Chondrocyte (in vitro differentiated cells): Measurements from ENCODE around the gene C6orf62. TPM values are rescaled to one million over a fixed set of nuclear protein-coding genes. Genes with fewer than 3 reads are reported as not detected.
"Not testable (repeated sequence)": the region's sequence is repeated elsewhere in the genome, so short reads cannot be mapped to it uniquely, and the experiment has no call there.

Source experiments
- DNase-seq: peaks from one replicate; pipeline ENCODE4 v3.0.0; 2021; ENCODE audit warnings: mixed read lengths, low spot score
- H3K27ac Mint-ChIP-seq: one replicate; pipeline ENCODE4 v1.8.0; 2021; ENCODE audit warnings: mild to moderate bottlenecking, moderate library complexity, mixed read lengths; ENCODE audit not compliant: unreplicated experiment
- H3K27me3 Mint-ChIP-seq: 2 replicates; pipeline ENCODE4 v1.8.0; 2021; ENCODE audit warnings: low read depth, mixed read lengths
- H3K36me3 Mint-ChIP-seq: 2 replicates; pipeline ENCODE4 v1.8.0; 2021; ENCODE audit warnings: low read depth, mixed read lengths
- H3K4me1 Mint-ChIP-seq: 2 replicates; pipeline ENCODE4 v1.8.0; 2021; ENCODE audit warnings: low read depth, mild to moderate bottlenecking, mixed read lengths
- H3K4me3 Mint-ChIP-seq: one replicate; pipeline ENCODE4 v1.8.0; 2021; ENCODE audit warnings: mild to moderate bottlenecking, moderate library complexity, mixed read lengths; ENCODE audit not compliant: unreplicated experiment
- H3K9me3 Mint-ChIP-seq: 2 replicates; pipeline ENCODE4 v1.8.0; 2021; ENCODE audit warnings: low read depth, mixed read lengths
- total RNA-seq: library from RNA; stranded (reverse); gene quantifications from 3 replicates; pipeline ENCODE4 v1.2.1, GENCODE V29; 2021
- TF ChIP-seq, protein P1 (sequence below): fragments of 200-600 bp; sonication (generic); IDR thresholded peaks from 2 replicates; pipeline ENCODE4 v1.5.0; 2021; ENCODE audit warnings: antibody characterized with exemption, mild to moderate bottlenecking, moderate library complexity

Gene C6orf62
- total RNA-seq, 1 donor from 2014 or later, result 91.9 TPM

- Mint-ChIP-seq H3K4me3 (no peak overlapping the region), H3K27me3 (no peaks in the 10 kb centered on the region), H3K27ac (no peak overlapping the region), H3K4me1 (peaks cover 7% of the 10 kb centered on the region), H3K9me3 (no peaks in the 10 kb centered on the region), H3K36me3 (peaks cover 3% of the 10 kb centered on the region)
- no peak for DNase-seq
- TF ChIP-seq, protein P1, sequence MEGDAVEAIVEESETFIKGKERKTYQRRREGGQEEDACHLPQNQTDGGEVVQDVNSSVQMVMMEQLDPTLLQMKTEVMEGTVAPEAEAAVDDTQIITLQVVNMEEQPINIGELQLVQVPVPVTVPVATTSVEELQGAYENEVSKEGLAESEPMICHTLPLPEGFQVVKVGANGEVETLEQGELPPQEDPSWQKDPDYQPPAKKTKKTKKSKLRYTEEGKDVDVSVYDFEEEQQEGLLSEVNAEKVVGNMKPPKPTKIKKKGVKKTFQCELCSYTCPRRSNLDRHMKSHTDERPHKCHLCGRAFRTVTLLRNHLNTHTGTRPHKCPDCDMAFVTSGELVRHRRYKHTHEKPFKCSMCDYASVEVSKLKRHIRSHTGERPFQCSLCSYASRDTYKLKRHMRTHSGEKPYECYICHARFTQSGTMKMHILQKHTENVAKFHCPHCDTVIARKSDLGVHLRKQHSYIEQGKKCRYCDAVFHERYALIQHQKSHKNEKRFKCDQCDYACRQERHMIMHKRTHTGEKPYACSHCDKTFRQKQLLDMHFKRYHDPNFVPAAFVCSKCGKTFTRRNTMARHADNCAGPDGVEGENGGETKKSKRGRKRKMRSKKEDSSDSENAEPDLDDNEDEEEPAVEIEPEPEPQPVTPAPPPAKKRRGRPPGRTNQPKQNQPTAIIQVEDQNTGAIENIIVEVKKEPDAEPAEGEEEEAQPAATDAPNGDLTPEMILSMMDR, result no peak
Measured at GRCh38 chr6:24686946-24687345, 32.0 kb downstream of the C6orf62 start.

- Mint-ChIP-seq H3K9me3 (no peaks in the 10 kb centered on the region), H3K27me3 (no peaks in the 10 kb centered on the region), H3K36me3 (peaks cover 3% of the 10 kb centered on the region), H3K27ac (no peak overlapping the region), H3K4me1 (peaks cover 7% of the 10 kb centered on the region), H3K4me3 (no peak overlapping the region)
- no peak for DNase-seq
- TF ChIP-seq, protein P1, result no peak
Measured at GRCh38 chr6:24686408-24686807, 32.5 kb downstream of the C6orf62 start.

GRCh38 chr6:24683297-24684296 is 35.4 kb downstream of the C6orf62 start:
- peaks cover 3% of the 10 kb centered on the region for H3K36me3 Mint-ChIP-seq

DNA sequence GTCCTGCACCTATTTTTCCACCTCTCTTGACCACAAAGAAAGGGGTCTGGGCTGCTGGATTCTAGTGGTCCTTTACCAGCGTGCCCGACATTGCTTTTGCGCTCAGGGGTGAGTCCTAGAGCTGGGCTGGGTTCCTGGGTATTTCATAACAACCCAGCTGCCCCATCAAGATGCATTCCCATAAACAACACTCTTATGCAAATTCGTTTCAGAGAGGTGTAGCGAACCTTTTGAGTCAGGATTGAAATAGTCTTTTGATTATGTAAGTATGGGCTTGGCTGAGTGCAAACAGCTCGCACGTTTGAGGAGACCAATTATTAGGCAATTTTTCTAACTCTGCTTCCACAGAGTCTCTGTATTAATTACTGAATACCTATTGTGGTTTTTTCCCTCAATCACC is 38.4 kb downstream of the C6orf62 start:
- no peaks in the 10 kb centered on the region for H3K4me1 Mint-ChIP-seq
- H3K9me3 Mint-ChIP-seq, result no peaks in the 10 kb centered on the region
- TF ChIP-seq, protein P1, result no peak
- no peak overlapping the region for H3K4me3 Mint-ChIP-seq
- no peak overlapping the region for H3K27ac Mint-ChIP-seq
- no peak for DNase-seq
- no peaks in the 10 kb centered on the region for H3K36me3 Mint-ChIP-seq
- H3K27me3 Mint-ChIP-seq, result no peaks in the 10 kb centered on the region

More at GRCh38 chr6:24683297-24684296, 35.4 kb downstream of the C6orf62 start:
- Mint-ChIP-seq H3K4me3 (no peak overlapping the region), H3K27me3 (no peaks in the 10 kb centered on the region), H3K27ac (no peak overlapping the region), H3K4me1 (no peaks in the 10 kb centered on the region), H3K9me3 (no peaks in the 10 kb centered on the region)
- DNase-seq, result no peak
- TF ChIP-seq, protein P1, result no peak

DNA sequence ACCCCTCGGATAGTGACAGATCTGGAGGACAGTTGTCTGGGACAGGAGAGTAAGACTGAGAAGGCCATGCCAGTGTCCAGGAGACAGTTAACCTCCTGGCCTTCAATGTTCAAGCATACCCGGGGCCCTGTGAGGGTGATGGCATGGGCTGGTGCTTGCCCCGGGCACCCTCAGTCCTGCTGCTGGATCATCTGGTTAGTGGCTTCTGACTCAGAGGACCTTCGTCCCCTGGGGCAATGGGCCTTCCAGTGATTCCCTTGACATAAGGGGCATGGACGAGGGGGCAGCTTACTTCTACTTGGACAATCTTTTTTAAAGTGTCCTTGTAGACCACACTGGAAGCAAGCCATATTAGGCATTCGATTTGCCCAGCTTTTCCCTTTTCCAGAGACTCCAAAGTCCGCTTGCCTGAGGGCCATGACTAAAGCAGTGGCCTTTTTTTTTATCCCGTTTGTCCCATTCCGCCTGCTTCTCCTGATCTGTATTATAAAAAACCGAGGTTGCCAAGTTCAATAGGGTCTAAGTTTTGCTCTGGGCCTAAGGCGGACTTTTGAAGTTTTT is 40.1 kb downstream of the C6orf62 start:
- not testable (repeated sequence) for H3K9me3 Mint-ChIP-seq, H3K4me1 Mint-ChIP-seq, H3K27ac Mint-ChIP-seq, H3K36me3 Mint-ChIP-seq, H3K27me3 Mint-ChIP-seq, H3K4me3 Mint-ChIP-seq, DNase-seq
